ENCODE results near the gene AGXT2. TPM values are rescaled to one million over a fixed set of nuclear protein-coding genes. Genes with fewer than 3 reads are reported as not detected.
"Not testable (repeated sequence)": the region's sequence is repeated elsewhere in the genome, so short reads cannot be mapped to it uniquely, and the experiment has no call there.

The AGXT2 gene
- total RNA-seq, 5 donors from 2014 or later (not counting 1 experiment from before 2014, with no cell fraction given): not detected

DNA sequence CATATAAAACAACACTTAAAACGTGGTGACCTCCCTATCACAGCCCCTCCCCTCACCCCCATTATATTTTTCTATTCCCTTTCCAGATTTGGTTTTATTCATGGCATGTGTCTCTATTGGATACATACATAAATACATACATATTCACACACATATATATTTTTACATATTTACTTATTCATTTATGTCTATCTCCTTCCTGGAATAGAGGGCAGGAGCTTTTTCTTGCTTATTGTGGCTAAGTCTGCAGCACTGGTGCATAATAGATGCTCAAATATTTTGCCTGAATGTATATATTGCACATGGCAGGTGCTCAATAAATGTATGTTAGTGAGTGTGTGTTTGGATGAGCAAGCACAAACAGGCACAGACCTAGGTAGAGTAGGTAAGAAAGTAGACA is 2.5 kb downstream of the AGXT2 start:
- Histone ChIP-seq H3K36me3 (ENCODE audit: control insufficient read depth in 2 of 2, extremely low read depth in 1 of 2, insufficient read depth in 1 of 2, low read length in 1 of 2) (no peaks in the 10 kb centered on the region), H3K4me1 (ENCODE audit: control insufficient read depth in 1 of 2, extremely low read depth in 1 of 2, insufficient read depth in 2 of 2, low read length in 2 of 2) (no peaks in the 10 kb centered on the region), H3K4me3 (ENCODE audit: control insufficient read depth in 1 of 2, extremely low read depth in 1 of 2, low read length in 1 of 2) (no peak overlapping the region), H3K27ac (ENCODE audit: low read length) (no peak overlapping the region), H3K9me3 (no peaks in the 10 kb centered on the region), H3K27me3 (replicated peaks in 1 of 2; ENCODE audit: control insufficient read depth in 2 of 2, extremely low read depth in 1 of 2, insufficient read depth in 2 of 2, low read length in 1 of 2) (peaks cover 0 to 13% of the 10 kb centered on the region in 2 experiments)
- no peaks in the 10 kb centered on the region for H3K36me3 Mint-ChIP-seq
- POLR2A ChIA-PET: interaction anchor here in 1 of 2 donors (0.6 kb wide), 1 partner anchor 227 kb away, joined by 3 read pairs; no protein-coding TSS in a partner anchor
- ATAC-seq (replicated peaks in 1 of 4) (no peak), DNase-seq (no peak)
- CTCF ChIA-PET: no interaction called here
- no peak overlapping the region for H3K4me3 Mint-ChIP-seq
- no peak overlapping the region for H3K27ac Mint-ChIP-seq
- WGBS (ENCODE audit: insufficient coverage): no CpG with 5 or more reads among the region's 1 CpG
- H3K4me1 Mint-ChIP-seq: no peaks in the 10 kb centered on the region
- H3K9me3 Mint-ChIP-seq: no peaks in the 10 kb centered on the region
- peaks cover 12 to 22% of the 10 kb centered on the region in 2 donors for H3K27me3 Mint-ChIP-seq

DNA sequence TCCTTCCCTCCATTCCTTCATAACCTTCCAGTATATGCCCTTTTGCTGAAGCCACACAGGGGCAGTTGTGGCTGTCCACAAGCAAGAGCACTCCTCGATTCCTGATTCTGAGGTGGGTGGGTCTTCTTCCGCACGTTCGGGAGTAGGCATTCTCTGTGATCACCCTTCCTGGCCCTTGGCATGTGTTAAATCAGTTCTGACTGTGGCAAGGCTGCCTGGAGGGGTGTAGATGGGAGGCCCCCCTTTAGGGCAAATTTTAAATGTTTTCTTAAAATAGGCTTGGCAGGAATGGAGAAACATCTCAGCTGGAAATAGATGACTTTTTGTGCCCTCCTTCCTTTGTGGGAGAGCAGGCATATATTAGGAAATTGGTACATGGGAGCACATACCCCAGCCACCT is 3.1 kb downstream of the AGXT2 start:
- Histone ChIP-seq H3K9me3 (no peaks in the 10 kb centered on the region), H3K27me3 (replicated peaks in 1 of 2; ENCODE audit: control insufficient read depth in 2 of 2, extremely low read depth in 1 of 2, insufficient read depth in 2 of 2, low read length in 1 of 2) (peaks cover 0 to 10% of the 10 kb centered on the region in 2 experiments), H3K4me3 (ENCODE audit: control insufficient read depth in 1 of 2, extremely low read depth in 1 of 2, low read length in 1 of 2) (no peak overlapping the region), H3K36me3 (ENCODE audit: control insufficient read depth in 2 of 2, extremely low read depth in 1 of 2, insufficient read depth in 1 of 2, low read length in 1 of 2) (no peaks in the 10 kb centered on the region), H3K27ac (ENCODE audit: low read length) (no peak overlapping the region), H3K4me1 (ENCODE audit: control insufficient read depth in 1 of 2, extremely low read depth in 1 of 2, insufficient read depth in 2 of 2, low read length in 2 of 2) (no peaks in the 10 kb centered on the region)
- DNase-seq (no peak), ATAC-seq (replicated peaks in 1 of 4) (no peak)
- H3K4me1 Mint-ChIP-seq: no peaks in the 10 kb centered on the region
- CTCF ChIA-PET: no interaction called here
- peaks cover 12 to 29% of the 10 kb centered on the region in 2 donors for H3K27me3 Mint-ChIP-seq
- POLR2A ChIA-PET: no interaction called here
- WGBS (ENCODE audit: insufficient coverage): no CpG with 5 or more reads among the region's 4 CpGs
- no peaks in the 10 kb centered on the region for H3K9me3 Mint-ChIP-seq
- no peak overlapping the region for H3K4me3 Mint-ChIP-seq
- no peak overlapping the region for H3K27ac Mint-ChIP-seq
- H3K36me3 Mint-ChIP-seq: no peaks in the 10 kb centered on the region

- CTCF ChIA-PET: interaction anchor here in 1 of 2 donors (0.6 kb wide), 1 partner anchor 48 kb away, joined by 5 read pairs; no protein-coding TSS in a partner anchor
- Histone ChIP-seq H3K27ac (ENCODE audit: low read length) (no peak overlapping the region), H3K9me3 (no peaks in the 10 kb centered on the region), H3K27me3 (replicated peaks in 1 of 2; ENCODE audit: control insufficient read depth in 2 of 2, extremely low read depth in 1 of 2, insufficient read depth in 2 of 2, low read length in 1 of 2) (peaks cover 0 to 6% of the 10 kb centered on the region in 2 experiments), H3K4me3 (ENCODE audit: control insufficient read depth in 1 of 2, extremely low read depth in 1 of 2, low read length in 1 of 2) (no peak overlapping the region), H3K4me1 (ENCODE audit: control insufficient read depth in 1 of 2, extremely low read depth in 1 of 2, insufficient read depth in 2 of 2, low read length in 2 of 2) (no peaks in the 10 kb centered on the region), H3K36me3 (ENCODE audit: control insufficient read depth in 2 of 2, extremely low read depth in 1 of 2, insufficient read depth in 1 of 2, low read length in 1 of 2) (no peaks in the 10 kb centered on the region)
- DNase-seq: no peak
- no CpG with 5 or more reads among the region's 4 CpGs for WGBS (ENCODE audit: insufficient coverage)
- Mint-ChIP-seq H3K4me1 (no peaks in the 10 kb centered on the region), H3K27ac (no peak overlapping the region), H3K27me3 (peaks cover 11 to 35% of the 10 kb centered on the region in 2 donors), H3K36me3 (no peaks in the 10 kb centered on the region), H3K9me3 (no peaks in the 10 kb centered on the region), H3K4me3 (no peak overlapping the region)
- ATAC-seq (replicated peaks in 1 of 4): no peak
- POLR2A ChIA-PET: no interaction called here
These were observed 5.0 kb downstream of the AGXT2 start for GRCh38 chr5:35042781-35043180.

DNA sequence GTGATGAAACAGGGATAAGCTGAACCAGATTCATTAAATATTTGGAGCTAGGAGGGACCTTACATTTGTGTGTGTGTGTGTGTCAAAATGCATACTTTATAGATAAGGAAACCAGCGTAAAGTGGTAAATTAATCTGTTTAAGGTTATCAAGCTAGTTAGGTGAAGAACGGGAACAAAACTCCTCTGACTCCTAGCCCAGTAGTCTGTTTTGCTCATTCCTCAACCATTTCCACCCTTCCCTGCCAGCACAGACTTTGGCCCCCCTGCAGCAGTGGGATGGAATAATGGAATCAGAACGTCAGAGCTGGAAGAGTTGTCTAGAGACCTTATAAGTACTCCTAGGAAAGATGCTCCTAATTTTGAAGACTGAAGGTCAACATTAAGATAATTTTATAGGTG is 6.5 kb downstream of the AGXT2 start:
- Mint-ChIP-seq H3K36me3 (no peaks in the 10 kb centered on the region), H3K27me3 (peaks cover 16 to 37% of the 10 kb centered on the region in 2 donors), H3K4me1 (no peaks in the 10 kb centered on the region), H3K4me3 (no peak overlapping the region), H3K27ac (no peak overlapping the region), H3K9me3 (no peaks in the 10 kb centered on the region)
- Histone ChIP-seq H3K9me3 (no peaks in the 10 kb centered on the region), H3K36me3 (ENCODE audit: control insufficient read depth in 2 of 2, extremely low read depth in 1 of 2, insufficient read depth in 1 of 2, low read length in 1 of 2) (no peaks in the 10 kb centered on the region), H3K27me3 (replicated peaks in 1 of 2; ENCODE audit: control insufficient read depth in 2 of 2, extremely low read depth in 1 of 2, insufficient read depth in 2 of 2, low read length in 1 of 2) (peaks cover 0 to 4% of the 10 kb centered on the region in 2 experiments), H3K27ac (ENCODE audit: low read length) (no peak overlapping the region), H3K4me3 (ENCODE audit: control insufficient read depth in 1 of 2, extremely low read depth in 1 of 2, low read length in 1 of 2) (no peak overlapping the region), H3K4me1 (ENCODE audit: control insufficient read depth in 1 of 2, extremely low read depth in 1 of 2, insufficient read depth in 2 of 2, low read length in 2 of 2) (no peaks in the 10 kb centered on the region)
- no peak for DNase-seq
- WGBS (ENCODE audit: insufficient coverage): no CpG with 5 or more reads among the region's 3 CpGs
- ATAC-seq (replicated peaks in 1 of 4): no peak
- ChIA-PET CTCF (interaction anchor here in 1 of 2 donors (0.6 kb wide), 1 partner anchor 526 kb away, joined by 4 read pairs; no protein-coding TSS in a partner anchor), POLR2A (interaction anchor here in 1 of 2 donors (0.5 to 0.6 kb wide), 2 partner anchors 162 to 169 kb away, joined by 3 to 4 read pairs; no protein-coding TSS in a partner anchor)

GRCh38 chr5:35038891-35039290 is 8.9 kb downstream of the AGXT2 start:
- Histone ChIP-seq H3K4me3 (ENCODE audit: control insufficient read depth in 1 of 2, extremely low read depth in 1 of 2, low read length in 1 of 2) (no peak overlapping the region), H3K9me3 (no peaks in the 10 kb centered on the region), H3K4me1 (ENCODE audit: control insufficient read depth in 1 of 2, extremely low read depth in 1 of 2, insufficient read depth in 2 of 2, low read length in 2 of 2) (no peaks in the 10 kb centered on the region), H3K27ac (ENCODE audit: low read length) (no peak overlapping the region), H3K36me3 (ENCODE audit: control insufficient read depth in 2 of 2, extremely low read depth in 1 of 2, insufficient read depth in 1 of 2, low read length in 1 of 2) (no peaks in the 10 kb centered on the region), H3K27me3 (replicated peaks in 1 of 2; ENCODE audit: control insufficient read depth in 2 of 2, extremely low read depth in 1 of 2, insufficient read depth in 2 of 2, low read length in 1 of 2) (peaks cover 0 to 2% of the 10 kb centered on the region in 2 experiments)
- H3K27ac Mint-ChIP-seq: no peak overlapping the region
- ChIA-PET CTCF (no interaction called here), POLR2A (no interaction called here)
- peaks cover 21 to 40% of the 10 kb centered on the region in 2 donors for H3K27me3 Mint-ChIP-seq
- no peak overlapping the region for H3K4me3 Mint-ChIP-seq
- no peaks in the 10 kb centered on the region for H3K36me3 Mint-ChIP-seq
- H3K4me1 Mint-ChIP-seq: no peaks in the 10 kb centered on the region
- ATAC-seq (replicated peaks in 1 of 4) (no peak), DNase-seq (no peak)
- WGBS (ENCODE audit: insufficient coverage): no CpG with 5 or more reads among the region's 2 CpGs
- H3K9me3 Mint-ChIP-seq: no peaks in the 10 kb centered on the region

DNA sequence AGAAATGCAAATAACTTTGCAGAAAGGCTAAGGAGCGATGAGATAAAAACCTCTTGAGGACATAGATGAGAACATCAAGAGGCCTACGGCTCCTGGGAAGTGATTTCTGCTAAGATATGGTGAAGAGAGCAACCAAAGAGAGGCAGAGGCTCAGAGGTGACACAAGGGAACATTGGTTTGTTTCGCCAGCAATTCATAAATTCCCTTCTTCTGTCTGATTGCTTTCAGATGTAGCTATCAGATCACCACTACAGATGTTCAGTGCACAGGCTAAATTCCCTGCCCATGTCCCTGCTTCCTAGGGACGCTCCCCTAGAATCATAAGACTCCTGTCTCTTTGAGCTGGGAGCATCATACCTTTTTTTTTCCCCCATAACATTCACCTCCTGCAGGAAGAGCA is 11.2 kb downstream of the AGXT2 start:
- Mint-ChIP-seq H3K27me3 (peaks cover 29 to 42% of the 10 kb centered on the region in 2 donors), H3K4me3 (no peak overlapping the region), H3K27ac (no peak overlapping the region), H3K36me3 (no peaks in the 10 kb centered on the region), H3K4me1 (no peaks in the 10 kb centered on the region), H3K9me3 (no peaks in the 10 kb centered on the region)
- POLR2A ChIA-PET: no interaction called here
- DNase-seq: no peak
- WGBS (ENCODE audit: insufficient coverage): 62% methylated on average over 3 of the region's 4 CpGs
- no peaks in the 10 kb centered on the region for H3K36me3 ChIP-seq (ENCODE audit: control insufficient read depth in 2 of 2, extremely low read depth in 1 of 2, insufficient read depth in 1 of 2, low read length in 1 of 2)
- CTCF ChIA-PET: no interaction called here
- H3K27me3 ChIP-seq (replicated peaks in 1 of 2; ENCODE audit: control insufficient read depth in 2 of 2, extremely low read depth in 1 of 2, insufficient read depth in 2 of 2, low read length in 1 of 2): peaks cover 0 to 5% of the 10 kb centered on the region in 2 experiments
- H3K27ac ChIP-seq (ENCODE audit: low read length): no peak overlapping the region
- H3K4me3 ChIP-seq (ENCODE audit: control insufficient read depth in 1 of 2, extremely low read depth in 1 of 2, low read length in 1 of 2): no peak overlapping the region
- ATAC-seq (replicated peaks in 1 of 4): no peak
- no peaks in the 10 kb centered on the region for H3K9me3 ChIP-seq
- no peaks in the 10 kb centered on the region for H3K4me1 ChIP-seq (ENCODE audit: control insufficient read depth in 1 of 2, extremely low read depth in 1 of 2, insufficient read depth in 2 of 2, low read length in 2 of 2)

GRCh38 chr5:35035929-35036328 is 11.8 kb downstream of the AGXT2 start:
- WGBS (ENCODE audit: insufficient coverage): 95% methylated on average over 3 of the region's 4 CpGs
- H3K27ac ChIP-seq (ENCODE audit: low read length); H3K4me3 Mint-ChIP-seq; H3K4me1 ChIP-seq (ENCODE audit: control insufficient read depth in 1 of 2, extremely low read depth in 1 of 2, insufficient read depth in 2 of 2, low read length in 2 of 2); H3K9me3 Mint-ChIP-seq; CTCF ChIA-PET; H3K36me3 ChIP-seq (ENCODE audit: control insufficient read depth in 2 of 2, extremely low read depth in 1 of 2, insufficient read depth in 1 of 2, low read length in 1 of 2); DNase-seq; ATAC-seq (replicated peaks in 1 of 4); H3K27me3 ChIP-seq (replicated peaks in 1 of 2; ENCODE audit: control insufficient read depth in 2 of 2, extremely low read depth in 1 of 2, insufficient read depth in 2 of 2, low read length in 1 of 2); H3K27ac Mint-ChIP-seq; H3K4me3 ChIP-seq (ENCODE audit: control insufficient read depth in 1 of 2, extremely low read depth in 1 of 2, low read length in 1 of 2); POLR2A ChIA-PET; H3K4me1 Mint-ChIP-seq; H3K36me3 Mint-ChIP-seq; H3K9me3 ChIP-seq: not testable (repeated sequence)
- peaks cover 29 to 42% of the 10 kb centered on the region in 2 donors for H3K27me3 Mint-ChIP-seq

Measured in T-cell (primary cell).